ENCODE results near the gene BCR. TPM values are rescaled to one million over a fixed set of nuclear protein-coding genes. Genes with fewer than 3 reads are reported as not detected.

BCR gene
- total and polyA plus RNA-seq, 7 donors: 2.7 to 7.7 (median 6.5) TPM

DNA sequence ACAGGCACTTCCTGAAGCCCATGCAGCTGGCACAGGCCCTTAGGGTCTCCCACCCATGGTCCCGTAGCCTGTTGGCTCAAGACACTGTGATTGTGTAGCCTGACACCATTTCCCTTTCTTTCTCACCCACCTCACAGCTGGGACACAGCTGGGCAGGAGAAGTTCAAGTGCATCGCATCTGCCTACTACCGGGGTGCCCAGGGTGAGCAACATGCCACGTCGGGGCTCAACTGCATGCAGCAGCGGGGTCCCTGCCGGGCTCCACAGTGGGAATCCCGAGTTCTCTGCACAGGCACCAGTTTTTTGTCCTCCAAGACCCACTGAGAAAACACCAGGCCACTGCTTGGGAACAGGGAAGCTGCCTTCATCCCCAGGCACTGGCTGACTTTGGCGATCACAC, 24.5 kb upstream of the BCR start:
- Histone ChIP-seq H3K36me3 (ENCODE audit: insufficient read depth in 1 of 2, low read depth in 1 of 2) (no peaks in the 10 kb centered on the region), H3K9me3 (no peaks in the 10 kb centered on the region), H3K4me1 (no peaks in the 10 kb centered on the region), H3K27me3 (ENCODE audit: insufficient read depth in 3 of 3, low read length in 2 of 3) (peaks cover 0 to 11% (median 0%) of the 10 kb centered on the region in 3 donors), H3K4me3 (no peak overlapping the region), H3K27ac (no peak overlapping the region)
- TF ChIP-seq, protein P1, sequence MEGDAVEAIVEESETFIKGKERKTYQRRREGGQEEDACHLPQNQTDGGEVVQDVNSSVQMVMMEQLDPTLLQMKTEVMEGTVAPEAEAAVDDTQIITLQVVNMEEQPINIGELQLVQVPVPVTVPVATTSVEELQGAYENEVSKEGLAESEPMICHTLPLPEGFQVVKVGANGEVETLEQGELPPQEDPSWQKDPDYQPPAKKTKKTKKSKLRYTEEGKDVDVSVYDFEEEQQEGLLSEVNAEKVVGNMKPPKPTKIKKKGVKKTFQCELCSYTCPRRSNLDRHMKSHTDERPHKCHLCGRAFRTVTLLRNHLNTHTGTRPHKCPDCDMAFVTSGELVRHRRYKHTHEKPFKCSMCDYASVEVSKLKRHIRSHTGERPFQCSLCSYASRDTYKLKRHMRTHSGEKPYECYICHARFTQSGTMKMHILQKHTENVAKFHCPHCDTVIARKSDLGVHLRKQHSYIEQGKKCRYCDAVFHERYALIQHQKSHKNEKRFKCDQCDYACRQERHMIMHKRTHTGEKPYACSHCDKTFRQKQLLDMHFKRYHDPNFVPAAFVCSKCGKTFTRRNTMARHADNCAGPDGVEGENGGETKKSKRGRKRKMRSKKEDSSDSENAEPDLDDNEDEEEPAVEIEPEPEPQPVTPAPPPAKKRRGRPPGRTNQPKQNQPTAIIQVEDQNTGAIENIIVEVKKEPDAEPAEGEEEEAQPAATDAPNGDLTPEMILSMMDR (IDR thresholded peaks at IDR 0.05): no peak
- ATAC-seq (no peak), DNase-seq (no peak)
- intact Hi-C loops (cut with DNase I): no loop called here
- WGBS, 3 donors: 75 to 79% (median 78%) methylated on average over 9 of the region's 9 CpGs

DNA sequence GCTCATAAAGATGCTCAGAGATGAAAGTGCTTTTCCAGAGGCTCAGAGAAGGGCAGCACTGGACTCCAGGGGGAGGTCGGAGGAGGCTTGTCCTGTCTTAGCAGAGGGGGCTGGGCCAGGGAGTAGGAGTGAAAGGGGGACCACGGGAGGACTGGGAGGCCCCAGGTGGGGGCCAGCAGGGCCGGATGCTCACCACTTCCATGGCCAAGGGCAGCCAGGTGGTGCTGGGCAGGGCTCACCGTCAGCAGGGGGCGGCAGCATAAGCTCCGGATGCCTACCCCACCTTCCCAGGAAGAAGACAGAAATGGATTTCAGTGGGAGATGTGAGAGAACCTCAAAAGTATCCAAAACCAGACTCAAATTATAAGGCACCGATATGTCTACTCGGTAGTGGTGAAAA, 24.0 kb upstream of the BCR start:
- Histone ChIP-seq H3K36me3 (ENCODE audit: insufficient read depth in 1 of 2, low read depth in 1 of 2) (no peaks in the 10 kb centered on the region), H3K27ac (no peak overlapping the region), H3K9me3 (no peaks in the 10 kb centered on the region), H3K4me1 (no peaks in the 10 kb centered on the region), H3K4me3 (no peak overlapping the region), H3K27me3 (ENCODE audit: insufficient read depth in 3 of 3, low read length in 2 of 3) (peaks cover 0 to 11% (median 0%) of the 10 kb centered on the region in 3 donors)
- WGBS, 3 donors: 60 to 67% (median 61%) methylated on average over 8 of the region's 8 CpGs
- ATAC-seq: no peak
- intact Hi-C loops (cut with DNase I): no loop called here
- DNase-seq: no peak
- TF ChIP-seq, protein P1 (IDR thresholded peaks at IDR 0.05): no peak

DNA sequence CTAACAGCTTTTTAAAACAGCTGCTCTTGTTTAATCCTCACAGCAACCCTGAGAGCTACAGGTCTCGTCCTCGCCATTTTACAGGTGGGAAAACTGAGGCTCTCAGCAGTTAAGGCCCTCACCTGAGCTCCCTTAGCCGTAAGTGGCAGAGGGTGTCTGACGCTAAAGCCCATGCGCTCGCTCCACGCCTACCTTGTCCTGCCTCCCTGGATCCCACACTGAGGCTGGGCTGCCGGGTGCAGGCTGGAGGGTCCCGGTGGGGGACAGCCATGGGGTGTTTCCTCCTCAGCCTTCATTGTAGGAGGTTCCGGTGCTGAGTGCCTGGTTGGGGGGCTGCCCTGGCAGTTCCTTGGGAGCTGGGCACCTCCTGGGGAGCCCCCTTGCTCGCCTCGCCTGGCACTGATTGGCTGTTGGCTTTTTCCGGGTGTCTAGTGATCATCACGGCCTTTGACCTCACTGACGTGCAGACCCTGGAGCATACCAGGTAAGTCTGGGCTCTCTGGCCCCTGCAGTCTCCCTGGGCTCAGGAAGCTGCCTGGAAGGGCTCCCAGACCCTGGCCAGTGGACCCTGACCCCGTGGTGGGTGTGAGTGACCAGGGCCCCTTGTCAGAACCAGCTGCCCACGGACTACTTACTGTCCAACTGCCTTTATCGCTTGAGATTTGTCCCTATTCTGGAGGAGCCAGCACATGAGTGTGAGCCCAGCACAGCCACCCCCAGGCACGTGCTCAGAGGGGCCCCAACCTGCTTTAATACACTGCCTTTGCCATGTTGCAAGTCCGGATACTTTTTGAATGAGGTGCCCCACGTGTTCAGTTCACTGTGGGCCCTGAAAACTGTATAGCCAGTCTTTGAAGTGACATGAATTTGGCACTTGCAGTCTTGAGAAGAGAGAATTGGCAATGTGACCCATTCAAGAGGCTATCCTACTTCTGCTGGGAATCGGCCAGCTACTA, 22.5 kb upstream of the BCR start:
- Histone ChIP-seq H3K4me3 (no peak overlapping the region), H3K36me3 (ENCODE audit: insufficient read depth in 1 of 2, low read depth in 1 of 2) (no peaks in the 10 kb centered on the region), H3K9me3 (no peaks in the 10 kb centered on the region), H3K27ac (no peak overlapping the region), H3K27me3 (ENCODE audit: insufficient read depth in 3 of 3, low read length in 2 of 3) (peaks cover 0 to 11% (median 0%) of the 10 kb centered on the region in 3 donors), H3K4me1 (no peaks in the 10 kb centered on the region)
- intact Hi-C loops (cut with DNase I): no loop called here
- ATAC-seq: no peak
- TF ChIP-seq, protein P1 (IDR thresholded peaks at IDR 0.05): no peak
- DNase-seq: no peak
- WGBS, 3 donors: 84 to 88% (median 88%) methylated on average over 22 of the region's 22 CpGs

DNA sequence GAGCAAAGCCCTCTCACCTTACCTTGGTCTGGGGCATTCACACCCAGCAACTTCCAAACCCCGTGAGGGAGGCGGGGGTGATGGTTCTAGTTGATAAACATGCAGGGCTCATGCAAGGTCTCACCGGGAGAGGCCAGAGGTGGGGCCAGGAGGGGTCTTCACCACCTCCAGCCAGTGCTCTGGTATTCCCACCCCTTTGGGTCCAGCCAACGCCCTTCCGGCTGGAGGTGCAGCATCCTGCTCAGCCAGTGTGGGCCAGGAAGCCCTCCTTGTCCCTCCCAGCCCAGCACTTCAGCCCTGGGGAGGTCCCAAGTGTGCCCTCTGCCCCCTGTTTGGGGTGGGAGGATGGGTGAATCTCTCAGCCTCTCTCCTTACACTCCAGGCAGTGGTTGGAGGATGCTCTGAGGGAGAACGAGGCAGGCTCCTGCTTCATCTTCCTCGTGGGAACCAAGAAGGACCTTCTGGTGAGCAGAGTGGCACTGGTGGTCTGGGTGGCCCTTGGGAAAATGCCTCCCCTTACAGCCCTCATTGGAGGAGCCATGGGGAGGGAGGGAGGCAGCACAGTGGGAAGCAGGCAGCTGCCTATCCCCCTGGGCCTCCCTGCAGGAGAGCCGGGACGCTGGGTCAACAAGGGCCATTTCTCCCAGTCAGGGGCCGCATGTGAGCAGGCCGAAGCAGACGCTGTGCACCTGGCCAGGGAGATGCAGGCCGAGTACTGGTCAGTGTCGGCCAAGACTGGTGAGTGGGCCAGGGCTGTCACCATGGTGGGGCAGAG, 21.6 kb upstream of the BCR start:
- Histone ChIP-seq H3K4me3 (no peak overlapping the region), H3K27ac (no peak overlapping the region), H3K36me3 (ENCODE audit: insufficient read depth in 1 of 2, low read depth in 1 of 2) (no peaks in the 10 kb centered on the region), H3K9me3 (no peaks in the 10 kb centered on the region), H3K27me3 (ENCODE audit: insufficient read depth in 3 of 3, low read length in 2 of 3) (peaks cover 0 to 11% (median 0%) of the 10 kb centered on the region in 3 donors), H3K4me1 (no peaks in the 10 kb centered on the region)
- ATAC-seq: no peak
- WGBS, 3 donors: 80 to 85% (median 80%) methylated on average over 14 of the region's 14 CpGs
- TF ChIP-seq, protein P1 (IDR thresholded peaks at IDR 0.05): no peak
- intact Hi-C loops (cut with DNase I): no loop called here
- no peak for DNase-seq
